Neutrophil (primary cell): ENCODE measurements around the gene BLOC1S4.
"Not testable (repeated sequence)": the region's sequence is repeated elsewhere in the genome, so short reads cannot be mapped to it uniquely, and the experiment has no call there.

Experiments used
- H3K27ac ChIP-seq: fragments of 200-600 bp; sonication (generic); 2 replicates; pipeline ENCODE4 v1.5.1; 2016; ENCODE audit warnings: mild to moderate bottlenecking, moderate library complexity
- H3K27me3 ChIP-seq: fragments of 200-600 bp; sonication (generic); 2 replicates; pipeline ENCODE4 v1.6.0; 2016; ENCODE audit warnings: mild to moderate bottlenecking
- H3K36me3 ChIP-seq: fragments of 200-600 bp; sonication (generic); 2 replicates; pipeline ENCODE4 v1.5.1; 2017
- H3K4me1 ChIP-seq, 2 experiments: fragments of 200-600 bp in 1 of 2; sonication (generic) in 1 of 2; 1 replicate in 1 of 2; 2 replicates in 1 of 2; pipeline versions ENCODE4 v1.5.1 to v1.6.1; 2013 to 2016; ENCODE audit warnings: low read depth in 1 of 2, low read length in 1 of 2, mild to moderate bottlenecking in 1 of 2, moderate library complexity in 1 of 2; ENCODE audit not compliant: control insufficient read depth in 1 of 2, insufficient read depth in 1 of 2
- H3K4me3 ChIP-seq, 2 experiments: fragments of 200-600 bp in 1 of 2; sonication (generic) in 1 of 2; 1 replicate in 1 of 2; 2 replicates in 1 of 2; pipeline ENCODE4 v1.5.1; 2013 to 2016; ENCODE audit warnings: low read depth in 1 of 2, low read length in 1 of 2, mild to moderate bottlenecking in 1 of 2, moderate library complexity in 1 of 2
- H3K9me3 ChIP-seq: fragments of 200-600 bp; sonication (generic); 2 replicates; pipeline ENCODE4 v1.5.1; 2016
- CTCF ChIP-seq: fragments of 200-600 bp; sonication (generic); IDR thresholded peaks from 2 replicates; pipeline ENCODE4 v1.5.1; 2016; ENCODE audit warnings: antibody characterized with exemption

Gene BLOC1S4, protein sequence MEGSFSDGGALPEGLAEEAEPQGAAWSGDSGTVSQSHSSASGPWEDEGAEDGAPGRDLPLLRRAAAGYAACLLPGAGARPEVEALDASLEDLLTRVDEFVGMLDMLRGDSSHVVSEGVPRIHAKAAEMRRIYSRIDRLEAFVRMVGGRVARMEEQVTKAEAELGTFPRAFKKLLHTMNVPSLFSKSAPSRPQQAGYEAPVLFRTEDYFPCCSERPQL

DNA sequence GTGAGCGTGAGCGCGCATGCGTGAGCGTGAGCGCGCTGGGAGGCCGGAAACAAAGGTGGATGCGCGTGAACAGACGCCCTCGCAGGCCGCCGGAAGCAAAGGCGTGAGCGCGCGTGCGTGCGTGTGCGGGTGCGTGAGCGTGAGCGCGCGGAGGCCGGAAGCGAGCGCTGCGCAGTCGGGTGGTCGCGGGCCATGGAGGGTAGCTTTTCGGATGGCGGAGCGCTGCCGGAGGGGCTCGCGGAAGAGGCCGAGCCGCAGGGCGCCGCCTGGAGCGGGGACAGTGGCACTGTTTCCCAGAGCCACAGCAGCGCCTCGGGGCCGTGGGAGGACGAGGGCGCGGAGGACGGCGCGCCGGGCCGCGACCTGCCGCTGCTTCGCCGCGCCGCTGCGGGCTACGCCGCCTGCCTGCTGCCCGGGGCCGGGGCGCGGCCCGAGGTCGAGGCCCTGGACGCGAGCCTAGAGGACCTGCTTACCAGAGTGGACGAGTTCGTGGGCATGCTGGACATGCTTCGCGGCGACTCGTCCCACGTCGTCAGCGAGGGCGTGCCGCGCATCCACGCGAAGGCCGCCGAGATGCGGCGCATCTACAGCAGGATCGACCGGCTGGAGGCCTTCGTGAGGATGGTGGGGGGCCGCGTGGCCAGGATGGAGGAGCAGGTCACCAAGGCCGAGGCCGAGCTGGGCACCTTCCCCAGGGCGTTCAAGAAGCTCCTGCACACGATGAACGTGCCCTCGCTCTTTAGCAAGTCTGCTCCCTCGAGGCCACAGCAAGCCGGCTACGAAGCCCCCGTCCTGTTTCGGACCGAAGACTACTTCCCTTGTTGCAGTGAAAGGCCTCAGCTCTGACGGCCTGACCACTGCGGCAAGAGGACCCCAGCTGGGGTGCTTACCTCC lies at the start of gene BLOC1S4:
BLOC1S4 (plus strand) TSS at position 157 of the 894 bp plus-strand sequence; CDS start at position 193, 36 bp downstream.
- peak; percentile 48 for TF ChIP-seq CTCF
- peaks cover 24 to 37% of the 10 kb centered on the region in 2 experiments for H3K4me1 ChIP-seq
- no peaks in the 10 kb centered on the region for H3K36me3 ChIP-seq
- H3K4me3 ChIP-seq = peak within 1 kb of the TSS; percentile 91 to 95
- peak within 1 kb of the TSS; percentile 96 for H3K27ac ChIP-seq
- no peaks in the 10 kb centered on the region for H3K9me3 ChIP-seq
- no peaks in the 10 kb centered on the region for H3K27me3 ChIP-seq

DNA sequence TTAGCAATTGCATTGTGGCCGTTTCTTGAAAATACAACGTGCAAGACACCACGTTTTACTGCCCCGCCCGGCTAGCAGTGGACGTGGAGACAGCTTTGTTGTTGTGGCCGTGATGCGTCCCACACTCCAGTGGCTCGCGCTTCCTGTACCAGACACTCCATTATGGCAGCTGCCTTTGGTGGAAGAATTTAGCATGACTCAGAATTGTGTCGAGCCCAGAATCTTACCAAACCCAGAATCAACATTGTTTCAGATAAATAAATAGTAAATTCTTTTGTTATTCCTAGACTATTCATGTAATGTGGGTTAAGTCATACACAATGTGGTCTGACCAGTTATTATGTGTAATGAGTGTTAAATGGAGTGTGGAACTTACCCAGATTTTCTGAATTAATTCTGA lies 47.6 kb upstream of the BLOC1S4 start:
- no peak overlapping the region for H3K4me3 ChIP-seq
- no peak for TF ChIP-seq CTCF
- peaks cover 10 to 15% of the 10 kb centered on the region in 2 experiments for H3K4me1 ChIP-seq
- no peaks in the 10 kb centered on the region for H3K9me3 ChIP-seq
- H3K36me3 ChIP-seq = no peaks in the 10 kb centered on the region
- H3K27ac ChIP-seq = no peak overlapping the region
- peaks cover 27% of the 10 kb centered on the region for H3K27me3 ChIP-seq

GRCh38 chr4:6671648-6672047 lies 44.3 kb upstream of the BLOC1S4 start:
- H3K27me3 ChIP-seq = no peaks in the 10 kb centered on the region
- H3K36me3 ChIP-seq = no peaks in the 10 kb centered on the region
- H3K9me3 ChIP-seq = no peaks in the 10 kb centered on the region
- TF ChIP-seq CTCF = no peak
- no peak overlapping the region for H3K4me3 ChIP-seq
- peaks cover 28 to 31% of the 10 kb centered on the region in 2 experiments for H3K4me1 ChIP-seq
- no peak overlapping the region for H3K27ac ChIP-seq

DNA sequence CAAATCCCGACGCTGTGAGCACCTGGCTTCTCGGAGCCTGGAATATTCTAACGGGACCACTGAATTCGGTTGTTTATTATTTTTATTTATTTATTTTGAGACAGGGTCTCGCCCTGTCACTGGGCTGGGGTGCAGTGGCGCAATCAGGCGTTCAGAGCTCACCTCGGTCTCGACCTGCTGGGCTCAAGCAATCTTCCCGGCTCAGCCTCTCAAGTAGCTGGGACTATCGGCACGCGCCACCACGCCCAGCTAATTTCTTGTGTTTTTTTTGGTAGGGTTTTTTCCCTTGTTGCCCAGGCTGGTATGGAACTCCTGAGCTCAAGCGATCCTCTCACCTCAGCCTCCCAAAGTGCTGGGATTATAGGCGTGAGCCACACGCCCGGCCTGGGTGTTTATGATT lies 43.8 kb upstream of the BLOC1S4 start:
- TF ChIP-seq CTCF = no peak

DNA sequence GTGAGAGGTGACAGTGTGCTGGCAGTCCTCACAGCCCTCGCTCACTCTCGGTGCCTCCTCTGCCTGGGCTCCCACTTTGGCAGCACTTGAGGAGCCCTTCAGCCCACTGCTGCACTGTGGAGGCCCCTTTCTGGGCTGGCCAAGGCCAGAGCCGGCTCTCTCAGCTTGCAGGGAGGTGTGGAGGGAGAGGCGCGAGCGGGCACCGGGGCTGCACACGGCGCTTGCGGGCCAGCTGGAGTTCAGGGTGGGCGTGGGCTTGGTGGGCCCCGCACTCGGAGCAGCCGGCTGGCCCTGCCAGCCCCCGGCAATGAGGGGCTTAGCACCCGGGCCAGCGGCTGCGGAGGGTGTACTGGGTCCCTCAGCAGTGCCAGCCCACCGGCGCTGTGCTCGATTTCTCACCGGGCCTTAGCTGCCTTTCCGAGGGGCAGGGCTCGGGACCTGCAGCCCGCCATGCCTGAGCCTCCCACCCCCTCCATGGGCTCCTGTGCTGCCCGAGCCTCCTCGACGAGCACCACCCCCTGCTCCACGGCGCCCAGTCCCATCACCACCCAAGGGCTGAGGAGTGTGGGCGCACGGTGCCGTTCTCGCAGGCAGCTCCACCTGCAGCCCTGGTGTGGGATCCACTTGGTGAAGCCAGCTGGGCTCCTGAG lies 43.3 kb upstream of the BLOC1S4 start:
- H3K9me3 ChIP-seq, H3K36me3 ChIP-seq, H3K4me3 ChIP-seq, H3K27me3 ChIP-seq: not testable (repeated sequence)
- Histone ChIP-seq H3K27ac (peak overlapping the region; percentile 85), H3K4me1 (peaks cover 39 to 41% of the 10 kb centered on the region in 2 experiments)

More for the DNA sequence above, 43.8 kb upstream of the BLOC1S4 start:
- Histone ChIP-seq H3K27me3 (no peaks in the 10 kb centered on the region), H3K27ac (no peak overlapping the region), H3K9me3 (no peaks in the 10 kb centered on the region), H3K4me1 (peaks cover 33 to 36% of the 10 kb centered on the region in 2 experiments), H3K36me3 (no peaks in the 10 kb centered on the region), H3K4me3 (no peak overlapping the region)

DNA sequence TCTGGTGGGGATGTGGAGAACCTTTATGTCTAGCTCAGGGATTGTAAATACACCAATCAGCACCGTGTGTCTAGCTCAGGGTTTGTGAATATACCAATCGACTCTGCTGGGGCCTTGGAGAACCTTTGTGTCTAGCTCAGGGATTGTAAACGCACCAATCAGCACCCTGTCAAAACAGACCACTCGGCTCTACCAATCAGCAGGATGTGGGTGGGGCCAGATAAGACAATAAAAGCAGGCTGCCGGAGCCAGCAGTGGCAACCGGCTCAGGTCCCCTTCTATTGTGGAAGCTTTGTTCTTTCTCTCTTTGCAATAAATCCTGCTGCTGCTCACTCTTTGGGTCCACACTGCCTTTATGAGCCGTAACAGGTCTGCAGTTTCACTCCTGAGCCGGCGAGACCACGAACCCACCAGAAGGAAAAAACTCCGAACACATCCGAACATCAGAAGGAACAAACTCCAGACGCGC lies 42.7 kb upstream of the BLOC1S4 start:
- Histone ChIP-seq H3K4me3 (peak overlapping the region; percentile 86 to 89), H3K27ac (peak overlapping the region; percentile 85), H3K4me1 (peaks cover 43 to 44% of the 10 kb centered on the region in 2 experiments)
- not testable (repeated sequence) for H3K36me3 ChIP-seq, H3K27me3 ChIP-seq, H3K9me3 ChIP-seq
